K562 (cell line): ENCODE results near the gene SAMM50. TPM values are rescaled to one million over a fixed set of nuclear protein-coding genes. Genes with fewer than 3 reads are reported as not detected.

ENCODE experiments used
- BRD9 ChIP-seq: fragments of 450-650 bp; IDR thresholded peaks from 2 replicates; pipeline ENCODE4 v1.6.1; 2018; ENCODE audit warnings: low read depth; ENCODE audit not compliant: partially characterized antibody
- CREB1 ChIP-seq, 2 experiments: sonication (generic) in 1 of 2; formaldehyde crosslinking in 1 of 2; IDR thresholded peaks; 2 replicates each; pipeline versions ENCODE4 v1.6.1 to v1.8.0; 2012 to 2022; ENCODE audit warnings: inconsistent platforms in 1 of 2, mild to moderate bottlenecking in 1 of 2, missing genetic modification reagents in 1 of 2, moderate library complexity in 1 of 2
- ELF4 ChIP-seq: fragments of 450-650 bp; formaldehyde crosslinking; IDR thresholded peaks from 2 replicates; pipeline ENCODE4 v1.4.0; 2022; ENCODE audit warnings: missing genetic modification characterization
- MLLT1 ChIP-seq, 2 experiments: fragments of 450-650 bp; IDR thresholded peaks; 2 replicates each; pipeline ENCODE4 v1.6.1; 2016
- POLR2A ChIP-seq: fragments of 450-650 bp; conservative IDR thresholded peaks from 2 replicates; pipeline ENCODE4 v1.6.1; 2016
- POLR2B ChIP-seq: fragments of 450-650 bp; IDR thresholded peaks from 2 replicates; pipeline ENCODE4 v1.6.1; 2018; ENCODE audit warnings: low read depth; ENCODE audit not compliant: partially characterized antibody
- POLR3G ChIP-seq: IDR thresholded peaks from 2 replicates; pipeline ENCODE4 v1.6.1; 2011; ENCODE audit not compliant: insufficient read length, insufficient replicate concordance; ENCODE audit errors: extremely low read depth
- RREB1 ChIP-seq: fragments of 250-450 bp; sonication (Bioruptor Pico); IDR thresholded peaks from 2 replicates; pipeline ENCODE4 v1.4.0; 2020
- ZNF134 ChIP-seq: fragments of 250-450 bp; sonication (Bioruptor Pico); conservative IDR thresholded peaks from 2 replicates; pipeline ENCODE4 v1.4.0; 2020
- ZNF695 ChIP-seq: fragments of 450-650 bp; formaldehyde crosslinking; IDR thresholded peaks from 2 replicates; pipeline ENCODE4 v1.4.0; 2020; ENCODE audit warnings: mild to moderate bottlenecking, moderate library complexity
- polyA plus RNA-seq, 8 experiments: library from polyadenylated mRNA; depleted of rRNA in 4 of 8; stranded (reverse) in 5 of 8; unstranded in 3 of 8; fragments of >200 nt; fragmentation: Nextera tagmentation in 2 of 8; fragmentation: Illumina TruSeq in 1 of 8; extraction: Ambion mirVana in 2 of 8; extraction: Trizol in 1 of 8; gene quantifications; 2 replicates each; pipeline versions ENCODE4 v1.2.1 to v1.2.3, GENCODE V29; 2011 to 2014; ENCODE audit warnings: inconsistent platforms in 1 of 8, missing spikeins in 1 of 8
- total RNA-seq, 7 experiments: library from RNA; depleted of rRNA in 6 of 7; stranded (reverse); fragments of >200 nt in 6 of 7; fragmentation: Illumina TruSeq in 2 of 7; extraction: Trizol in 2 of 7; gene quantifications; 2 replicates each; pipeline versions ENCODE4 v1.2.1 to v1.2.3, GENCODE V29; 2011 to 2021; ENCODE audit warnings: low replicate concordance in 1 of 7
- TF ChIP-seq, protein P1 (sequence below), 2 experiments: fragments of 450-650 bp; IDR thresholded peaks; 2 replicates each; pipeline ENCODE4 v1.6.1; 2016; ENCODE audit warnings: mild to moderate bottlenecking in 2 of 2, borderline replicate concordance in 1 of 2, low read depth in 1 of 2, moderate library complexity in 1 of 2

The SAMM50 gene
- total and polyA plus RNA-seq, 9 of the 15 experiments (the other 6 are each of a cell fraction or from before 2014, with no cell fraction given), result 14.6 to 49.3 (median 38.1) TPM

GRCh38 chr22:43955040-43955882 is at the start of gene SAMM50 (continued):
- TF ChIP-seq, protein P1, sequence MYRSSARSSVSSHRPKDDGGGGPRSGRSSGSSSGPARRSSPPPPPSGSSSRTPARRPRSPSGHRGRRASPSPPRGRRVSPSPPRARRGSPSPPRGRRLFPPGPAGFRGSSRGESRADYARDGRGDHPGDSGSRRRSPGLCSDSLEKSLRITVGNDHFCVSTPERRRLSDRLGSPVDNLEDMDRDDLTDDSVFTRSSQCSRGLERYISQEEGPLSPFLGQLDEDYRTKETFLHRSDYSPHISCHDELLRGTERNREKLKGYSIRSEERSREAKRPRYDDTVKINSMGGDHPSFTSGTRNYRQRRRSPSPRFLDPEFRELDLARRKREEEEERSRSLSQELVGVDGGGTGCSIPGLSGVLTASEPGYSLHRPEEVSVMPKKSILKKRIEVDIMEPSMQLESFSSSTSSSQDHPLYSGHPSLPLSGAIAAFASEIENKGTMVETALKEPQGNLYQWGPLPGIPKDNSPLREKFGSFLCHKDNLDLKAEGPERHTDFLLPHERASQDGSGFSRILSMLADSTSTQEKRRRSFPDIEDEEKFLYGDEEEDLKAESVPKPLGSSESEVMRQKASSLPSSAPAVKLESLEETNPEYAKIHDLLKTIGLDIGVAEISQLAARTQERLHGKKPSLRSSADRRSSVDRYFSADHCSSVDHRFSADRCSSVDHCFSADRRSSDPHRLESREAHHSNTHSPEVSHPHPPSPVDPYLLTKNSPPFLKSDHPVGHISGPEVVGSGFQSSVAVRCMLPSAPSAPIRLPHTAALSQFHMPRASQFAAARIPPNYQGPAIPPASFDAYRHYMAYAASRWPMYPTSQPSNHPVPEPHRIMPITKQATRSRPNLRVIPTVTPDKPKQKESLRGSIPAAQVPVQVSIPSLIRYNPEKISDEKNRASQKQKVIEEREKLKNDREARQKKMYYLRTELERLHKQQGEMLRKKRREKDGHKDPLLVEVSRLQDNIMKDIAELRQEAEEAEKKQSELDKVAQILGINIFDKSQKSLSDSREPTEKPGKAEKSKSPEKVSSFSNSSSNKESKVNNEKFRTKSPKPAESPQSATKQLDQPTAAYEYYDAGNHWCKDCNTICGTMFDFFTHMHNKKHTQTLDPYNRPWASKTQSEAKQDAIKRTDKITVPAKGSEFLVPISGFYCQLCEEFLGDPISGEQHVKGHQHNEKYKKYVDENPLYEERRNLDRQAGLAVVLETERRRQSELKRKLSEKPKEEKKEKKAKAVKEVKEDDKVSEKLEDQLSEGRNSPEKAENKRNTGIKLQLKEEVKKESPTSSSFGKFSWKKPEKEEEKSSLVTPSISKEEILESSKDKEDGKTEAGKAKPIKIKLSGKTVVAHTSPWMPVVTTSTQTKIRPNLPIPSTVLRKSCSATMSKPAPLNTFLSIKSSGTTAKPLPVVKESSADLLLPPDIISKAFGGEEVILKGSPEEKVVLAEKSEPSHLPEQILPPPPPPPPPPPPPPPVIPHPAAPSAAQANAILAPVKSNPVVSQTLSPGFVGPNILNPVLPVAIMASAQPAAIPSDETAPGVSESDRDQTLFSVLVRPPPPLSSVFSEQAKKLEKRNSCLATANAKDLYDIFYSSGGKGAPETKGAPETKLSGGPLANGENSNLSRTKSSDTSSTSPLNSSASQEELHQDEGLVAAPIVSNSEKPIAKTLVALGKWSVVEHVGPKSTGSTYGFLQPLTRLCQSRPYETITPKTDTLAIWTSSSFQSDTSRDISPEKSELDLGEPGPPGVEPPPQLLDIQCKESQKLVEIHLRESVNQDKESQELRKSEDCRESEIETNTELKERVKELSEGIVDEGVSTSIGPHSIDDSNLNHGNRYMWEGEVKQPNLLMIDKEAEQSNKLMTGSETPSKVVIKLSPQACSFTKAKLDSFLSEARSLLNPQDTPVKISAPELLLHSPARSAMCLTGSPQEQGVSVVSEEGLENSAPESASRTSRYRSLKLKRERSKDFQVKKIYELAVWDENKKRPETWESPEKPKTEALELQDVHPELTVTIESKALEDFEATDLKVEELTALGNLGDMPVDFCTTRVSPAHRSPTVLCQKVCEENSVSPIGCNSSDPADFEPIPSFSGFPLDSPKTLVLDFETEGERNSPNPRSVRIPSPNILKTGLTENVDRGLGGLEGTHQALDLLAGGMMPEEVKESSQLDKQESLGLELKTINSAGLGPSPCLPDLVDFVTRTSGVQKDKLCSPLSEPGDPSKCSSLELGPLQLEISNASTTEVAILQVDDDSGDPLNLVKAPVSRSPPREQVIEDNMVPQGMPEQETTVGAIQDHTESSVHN (IDR thresholded peaks at IDR 0.05; ENCODE audit: borderline replicate concordance in 1 of 2, low read depth in 1 of 2), result no peak
- TF ChIP-seq POLR3G (no peak), CREB1 (IDR thresholded peaks at IDR 0.05) (0 out of 2 replicates have a peak, but pooled peaks have one; percentile 13), CREB1 (CRISPR knock-in tag; IDR thresholded peaks at IDR 0.05) (no peak; the same call in 1 of the 2 replicates), ZNF695 (CRISPR knock-in tag) (no peak), POLR2A (peak; percentile 89), ZNF134 (CRISPR knock-in tag) (no peak), RREB1 (CRISPR knock-in tag) (no peak), ELF4 (no peak), POLR2B (peak; percentile 64), BRD9 (no peak), MLLT1 (IDR thresholded peaks at IDR 0.05) (no peak)
